ENCODE results near the gene CD3E. TPM values are rescaled to one million over a fixed set of nuclear protein-coding genes. Genes with fewer than 3 reads are reported as not detected.

The CD3E gene
- total RNA-seq, result 100 to 1,000 TPM; 581 to 618 TPM
- 100 to 1,000 TPM; 627 to 999 TPM for polyA plus RNA-seq

- Histone ChIP-seq H3K27me3 (ENCODE audit: insufficient read depth, low read length) (no peaks in the 10 kb centered on the region), H3K9me3 (ENCODE audit: control insufficient read depth in 1 of 2, low read length in 2 of 2) (no peaks in the 10 kb centered on the region), H3K4me1 (ENCODE audit: insufficient read depth, low read length) (peaks cover 68% of the 10 kb centered on the region), H3K36me3 (ENCODE audit: insufficient read depth, low read length) (peaks cover 9% of the 10 kb centered on the region), H3K27ac (ENCODE audit: low read depth, low read length) (peak within 1 kb of the TSS; percentile 91), H3K4me3 (ENCODE audit: low read length in 2 of 2) (peak within 1 kb of the TSS; percentile 96 to 97)
- peak; percentile 76 to 83 (median 79) for DNase-seq
- Mint-ChIP-seq H3K36me3 (peaks cover 42 to 49% of the 10 kb centered on the region in 2 donors), H3K27me3 (no peaks in the 10 kb centered on the region), H3K9me3 (no peaks in the 10 kb centered on the region), H3K4me3 (peak within 1 kb of the TSS; percentile 99 to 100 (median 100)), H3K27ac (peak within 1 kb of the TSS; percentile 98 to 100 (median 99)), H3K4me1 (peaks cover 46 to 94% (median 66%) of the 10 kb centered on the region in 4 donors)
- CTCF ChIA-PET (ENCODE audit: partially characterized antibody), result interaction anchor here (0.9 to 3.9 kb wide), 7 partner anchors 9 to 183 kb away, joined by 3 to 44 read pairs (median 3); no protein-coding TSS in a partner anchor
- POLR2A ChIA-PET (ENCODE audit: partially characterized antibody), result interaction anchor here (0.7 to 5.8 kb wide), 17 partner anchors 9 to 184 kb away, joined by 3 to 45 read pairs (median 5); partner anchors contain the start of genes JAML, MPZL3 and UBE4A
- intact Hi-C loops (cut with micrococcal nuclease), result loop anchor here (1.0 to 5.0 kb wide), 5 partner anchors 8 to 133 kb away; partner anchors contain the start of genes CD3D and KMT2A
Measured at GRCh38 chr11:118304568-118305248, at the start of gene CD3E. CD3E (plus strand) TSS chr11:118304730; CDS start chr11:118304953, 223 bp downstream.

- Mint-ChIP-seq H3K27me3 (no peaks in the 10 kb centered on the region), H3K27ac (peak overlapping the region in 1 of 7 donors; percentile 43), H3K4me3 (no peak overlapping the region), H3K36me3 (no peaks in the 10 kb centered on the region), H3K4me1 (peaks cover 7 to 19% (median 12%) of the 10 kb centered on the region in 4 donors), H3K9me3 (peaks cover 0 to 3% (median 0%) of the 10 kb centered on the region in 8 donors)
- Histone ChIP-seq H3K27me3 (ENCODE audit: insufficient read depth, low read length) (no peaks in the 10 kb centered on the region), H3K4me3 (ENCODE audit: low read length in 2 of 2) (no peak overlapping the region), H3K36me3 (ENCODE audit: insufficient read depth, low read length) (no peaks in the 10 kb centered on the region), H3K9me3 (ENCODE audit: control insufficient read depth in 1 of 2, low read length in 2 of 2) (no peaks in the 10 kb centered on the region), H3K4me1 (ENCODE audit: insufficient read depth, low read length) (peaks cover 24% of the 10 kb centered on the region), H3K27ac (ENCODE audit: low read depth, low read length) (no peak overlapping the region)
- ChIA-PET CTCF (ENCODE audit: partially characterized antibody) (interaction anchor here (0.6 to 7.3 kb wide), 6 partner anchors 16 to 95 kb away, joined by 3 to 71 read pairs (median 5); no protein-coding TSS in a partner anchor), POLR2A (ENCODE audit: partially characterized antibody) (interaction anchor here (1.0 kb wide), 1 partner anchor 17 kb away, joined by 3 read pairs; no protein-coding TSS in a partner anchor)
- intact Hi-C loops (cut with micrococcal nuclease), result no loop called here
- no peak for DNase-seq
Measured at GRCh38 chr11:118258410-118258809, 46.1 kb upstream of the CD3E start.

- no peak for DNase-seq
- H3K36me3 Mint-ChIP-seq, result no peaks in the 10 kb centered on the region
- H3K9me3 Mint-ChIP-seq, result peaks cover 0 to 3% (median 0%) of the 10 kb centered on the region in 8 donors
- Histone ChIP-seq H3K4me3 (ENCODE audit: low read length in 2 of 2) (no peak overlapping the region), H3K4me1 (ENCODE audit: insufficient read depth, low read length) (peaks cover 29% of the 10 kb centered on the region), H3K36me3 (ENCODE audit: insufficient read depth, low read length) (no peaks in the 10 kb centered on the region), H3K27ac (ENCODE audit: low read depth, low read length) (no peak overlapping the region), H3K9me3 (ENCODE audit: control insufficient read depth in 1 of 2, low read length in 2 of 2) (no peaks in the 10 kb centered on the region), H3K27me3 (ENCODE audit: insufficient read depth, low read length) (no peaks in the 10 kb centered on the region)
- no peak overlapping the region for H3K27ac Mint-ChIP-seq
- H3K27me3 Mint-ChIP-seq, result no peaks in the 10 kb centered on the region
- ChIA-PET POLR2A (ENCODE audit: partially characterized antibody) (interaction anchor here (1.0 kb wide), 1 partner anchor 17 kb away, joined by 3 read pairs; no protein-coding TSS in a partner anchor), CTCF (ENCODE audit: partially characterized antibody) (interaction anchor here (0.6 to 7.3 kb wide), 11 partner anchors 16 to 115 kb away, joined by 3 to 71 read pairs (median 3); no protein-coding TSS in a partner anchor)
- peaks cover 11 to 26% (median 19%) of the 10 kb centered on the region in 4 donors for H3K4me1 Mint-ChIP-seq
- H3K4me3 Mint-ChIP-seq, result no peak overlapping the region
- intact Hi-C loops (cut with micrococcal nuclease), result no loop called here
Measured at GRCh38 chr11:118259138-118259537, 45.4 kb upstream of the CD3E start.

GRCh38 chr11:118260353-118260752, 44.2 kb upstream of the CD3E start:
- H3K4me3 Mint-ChIP-seq, result no peak overlapping the region
- Histone ChIP-seq H3K4me3 (ENCODE audit: low read length in 2 of 2) (no peak overlapping the region), H3K4me1 (ENCODE audit: insufficient read depth, low read length) (peaks cover 29% of the 10 kb centered on the region), H3K27ac (ENCODE audit: low read depth, low read length) (no peak overlapping the region), H3K9me3 (ENCODE audit: control insufficient read depth in 1 of 2, low read length in 2 of 2) (no peaks in the 10 kb centered on the region), H3K36me3 (ENCODE audit: insufficient read depth, low read length) (no peaks in the 10 kb centered on the region), H3K27me3 (ENCODE audit: insufficient read depth, low read length) (no peaks in the 10 kb centered on the region)
- peaks cover 0 to 1% of the 10 kb centered on the region in 2 donors for H3K27me3 Mint-ChIP-seq
- H3K9me3 Mint-ChIP-seq, result peaks cover 0 to 3% (median 0%) of the 10 kb centered on the region in 8 donors
- peaks cover 11 to 38% (median 23%) of the 10 kb centered on the region in 4 donors for H3K4me1 Mint-ChIP-seq
- POLR2A ChIA-PET (ENCODE audit: partially characterized antibody), result interaction anchor here (0.9 to 1.8 kb wide), 5 partner anchors 15 to 82 kb away, joined by 3 to 6 read pairs (median 5); partner anchors contain the start of genes CD3D and JAML
- intact Hi-C loops (cut with micrococcal nuclease), result no loop called here
- DNase-seq, result peak in 1 of 5 donors; percentile 48
- CTCF ChIA-PET (ENCODE audit: partially characterized antibody), result interaction anchor here (0.7 to 7.3 kb wide), 12 partner anchors 8 to 62 kb away, joined by 3 to 71 read pairs (median 5); partner anchors contain the start of genes JAML and MPZL3
- peak overlapping the region in 2 of 7 donors; percentile 51 to 70 for H3K27ac Mint-ChIP-seq
- H3K36me3 Mint-ChIP-seq, result no peaks in the 10 kb centered on the region

- POLR2A ChIA-PET (ENCODE audit: partially characterized antibody), result interaction anchor here (0.8 to 2.6 kb wide), 4 partner anchors 11 to 60 kb away, joined by 3 to 8 read pairs (median 6); partner anchors contain the start of genes JAML and MPZL3
- H3K27me3 Mint-ChIP-seq, result peaks cover 0 to 1% of the 10 kb centered on the region in 2 donors
- H3K4me3 ChIP-seq (ENCODE audit: low read length in 2 of 2), result no peak overlapping the region
Measured at GRCh38 chr11:118263112-118263511, 41.4 kb upstream of the CD3E start.

GRCh38 chr11:118263695-118264568, 40.6 kb upstream of the CD3E start, which contains the start of gene MPZL2:
MPZL2 (minus strand) TSS chr11:118264297; CDS start chr11:118264153, 144 bp downstream.
- H3K27me3 ChIP-seq (ENCODE audit: insufficient read depth, low read length), result no peaks in the 10 kb centered on the region
- POLR2A ChIA-PET (ENCODE audit: partially characterized antibody), result interaction anchor here (0.8 to 2.6 kb wide), 6 partner anchors 12 to 61 kb away, joined by 3 to 8 read pairs (median 6); partner anchors contain the start of genes JAML and MPZL3
- no peaks in the 10 kb centered on the region for H3K36me3 ChIP-seq (ENCODE audit: insufficient read depth, low read length)
- peak within 1 kb of the TSS in 1 of 2 donors; percentile 13 for H3K4me3 ChIP-seq (ENCODE audit: low read length in 2 of 2)
- H3K9me3 Mint-ChIP-seq, result no peaks in the 10 kb centered on the region
- H3K9me3 ChIP-seq (ENCODE audit: control insufficient read depth in 1 of 2, low read length in 2 of 2), result no peaks in the 10 kb centered on the region
- CTCF ChIA-PET (ENCODE audit: partially characterized antibody), result interaction anchor here (1.0 to 7.3 kb wide), 8 partner anchors 16 to 92 kb away, joined by 3 to 71 read pairs (median 4); partner anchors contain the start of gene JAML
- DNase-seq, result peak in 1 of 5 donors; percentile 48
- H3K27ac Mint-ChIP-seq, result peak within 1 kb of the TSS in 6 of 7 donors; percentile 39 to 89 (median 74)
- H3K4me1 ChIP-seq (ENCODE audit: insufficient read depth, low read length), result peaks cover 29% of the 10 kb centered on the region
- no peak within 1 kb of the TSS for H3K27ac ChIP-seq (ENCODE audit: low read depth, low read length)
- peaks cover 0 to 1% of the 10 kb centered on the region in 2 donors for H3K27me3 Mint-ChIP-seq
- H3K36me3 Mint-ChIP-seq, result no peaks in the 10 kb centered on the region
- H3K4me1 Mint-ChIP-seq, result peaks cover 11 to 44% (median 23%) of the 10 kb centered on the region in 4 donors
- H3K4me3 Mint-ChIP-seq, result peak within 1 kb of the TSS; percentile 61 to 89 (median 84)
- intact Hi-C loops (cut with micrococcal nuclease), result no loop called here

More at GRCh38 chr11:118263112-118263511, 41.4 kb upstream of the CD3E start:
- Mint-ChIP-seq H3K4me1 (peaks cover 11 to 44% (median 23%) of the 10 kb centered on the region in 4 donors), H3K36me3 (no peaks in the 10 kb centered on the region), H3K9me3 (peaks cover 0 to 3% (median 0%) of the 10 kb centered on the region in 8 donors), H3K27ac (peak overlapping the region in 4 of 7 donors; percentile 39 to 83 (median 61)), H3K4me3 (peak overlapping the region in 2 of 8 donors; percentile 69 to 89)
- no peak for DNase-seq
- Histone ChIP-seq H3K36me3 (ENCODE audit: insufficient read depth, low read length) (no peaks in the 10 kb centered on the region), H3K27ac (ENCODE audit: low read depth, low read length) (no peak overlapping the region), H3K9me3 (ENCODE audit: control insufficient read depth in 1 of 2, low read length in 2 of 2) (no peaks in the 10 kb centered on the region), H3K4me1 (ENCODE audit: insufficient read depth, low read length) (peaks cover 29% of the 10 kb centered on the region), H3K27me3 (ENCODE audit: insufficient read depth, low read length) (no peaks in the 10 kb centered on the region)
- intact Hi-C loops (cut with micrococcal nuclease), result no loop called here
- CTCF ChIA-PET (ENCODE audit: partially characterized antibody), result interaction anchor here (1.2 to 7.3 kb wide), 5 partner anchors 21 to 92 kb away, joined by 3 to 71 read pairs (median 11); partner anchors contain the start of gene JAML
